HFFc6 (cell line): ENCODE data around the gene PIAS4. TPM values are rescaled to one million over a fixed set of nuclear protein-coding genes. Genes with fewer than 3 reads are reported as not detected.

Source experiments
- DNase-seq: peaks from one replicate; pipeline ENCODE4 v3.0.0-alpha.2; 2018
- H3K27ac Mint-ChIP-seq: 2 replicates; pipeline ENCODE4 v1.8.0; 2020; ENCODE audit warnings: mild to moderate bottlenecking, mixed read lengths
- H3K27me3 Mint-ChIP-seq: 2 replicates; pipeline ENCODE4 v1.8.0; 2021; ENCODE audit warnings: mild to moderate bottlenecking, moderate library complexity, mixed read lengths; ENCODE audit not compliant: insufficient read depth
- H3K36me3 Mint-ChIP-seq: 2 replicates; pipeline ENCODE4 v1.8.0; 2021; ENCODE audit warnings: low read depth, mixed read lengths
- H3K4me1 Mint-ChIP-seq: 2 replicates; pipeline ENCODE4 v1.8.0; 2020; ENCODE audit warnings: low read depth, mixed read lengths
- H3K4me3 Mint-ChIP-seq: 2 replicates; pipeline ENCODE4 v1.8.0; 2020; ENCODE audit warnings: mild to moderate bottlenecking, moderate library complexity, mixed read lengths
- H3K9me3 Mint-ChIP-seq: 2 replicates; pipeline ENCODE4 v1.8.0; 2020; ENCODE audit warnings: mild to moderate bottlenecking, mixed read lengths
- total RNA-seq, 6 experiments: library from RNA; stranded (reverse); fragmentation: NEBNext Ultra II Directional; extraction: Animal tissue kit (Norgen Biotek cat#: 25700); gene quantifications; 2 replicates in 1 of 6; 3 replicates in 5 of 6; pipeline ENCODE4 v1.2.3, GENCODE V29; 2021
- TF ChIP-seq, protein P1 (sequence below): fragments of 200-600 bp; sonication (generic); IDR thresholded peaks from 2 replicates; pipeline ENCODE4 v1.5.0; 2021; ENCODE audit warnings: antibody characterized with exemption, mild to moderate bottlenecking

Gene PIAS4
- total RNA-seq, 6 experiments from 2014 or later, result 20.0 to 26.0 (median 23.3) TPM

- H3K4me3 Mint-ChIP-seq, result peak overlapping the region; percentile 22; the same call in 1 of the 2 replicates
- H3K4me1 Mint-ChIP-seq, result peaks cover 20% of the 10 kb centered on the region
- peaks cover 64% of the 10 kb centered on the region for H3K27me3 Mint-ChIP-seq
- DNase-seq, result no peak
- peak overlapping the region; percentile 33 for H3K27ac Mint-ChIP-seq
- TF ChIP-seq, protein P1, sequence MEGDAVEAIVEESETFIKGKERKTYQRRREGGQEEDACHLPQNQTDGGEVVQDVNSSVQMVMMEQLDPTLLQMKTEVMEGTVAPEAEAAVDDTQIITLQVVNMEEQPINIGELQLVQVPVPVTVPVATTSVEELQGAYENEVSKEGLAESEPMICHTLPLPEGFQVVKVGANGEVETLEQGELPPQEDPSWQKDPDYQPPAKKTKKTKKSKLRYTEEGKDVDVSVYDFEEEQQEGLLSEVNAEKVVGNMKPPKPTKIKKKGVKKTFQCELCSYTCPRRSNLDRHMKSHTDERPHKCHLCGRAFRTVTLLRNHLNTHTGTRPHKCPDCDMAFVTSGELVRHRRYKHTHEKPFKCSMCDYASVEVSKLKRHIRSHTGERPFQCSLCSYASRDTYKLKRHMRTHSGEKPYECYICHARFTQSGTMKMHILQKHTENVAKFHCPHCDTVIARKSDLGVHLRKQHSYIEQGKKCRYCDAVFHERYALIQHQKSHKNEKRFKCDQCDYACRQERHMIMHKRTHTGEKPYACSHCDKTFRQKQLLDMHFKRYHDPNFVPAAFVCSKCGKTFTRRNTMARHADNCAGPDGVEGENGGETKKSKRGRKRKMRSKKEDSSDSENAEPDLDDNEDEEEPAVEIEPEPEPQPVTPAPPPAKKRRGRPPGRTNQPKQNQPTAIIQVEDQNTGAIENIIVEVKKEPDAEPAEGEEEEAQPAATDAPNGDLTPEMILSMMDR, result no peak
- no peaks in the 10 kb centered on the region; the same call in 1 of the 2 replicates for H3K9me3 Mint-ChIP-seq
- peaks cover 38% of the 10 kb centered on the region for H3K36me3 Mint-ChIP-seq
Observed at GRCh38 chr19:3976495-3977241, 30.9 kb upstream of the PIAS4 start.

DNA sequence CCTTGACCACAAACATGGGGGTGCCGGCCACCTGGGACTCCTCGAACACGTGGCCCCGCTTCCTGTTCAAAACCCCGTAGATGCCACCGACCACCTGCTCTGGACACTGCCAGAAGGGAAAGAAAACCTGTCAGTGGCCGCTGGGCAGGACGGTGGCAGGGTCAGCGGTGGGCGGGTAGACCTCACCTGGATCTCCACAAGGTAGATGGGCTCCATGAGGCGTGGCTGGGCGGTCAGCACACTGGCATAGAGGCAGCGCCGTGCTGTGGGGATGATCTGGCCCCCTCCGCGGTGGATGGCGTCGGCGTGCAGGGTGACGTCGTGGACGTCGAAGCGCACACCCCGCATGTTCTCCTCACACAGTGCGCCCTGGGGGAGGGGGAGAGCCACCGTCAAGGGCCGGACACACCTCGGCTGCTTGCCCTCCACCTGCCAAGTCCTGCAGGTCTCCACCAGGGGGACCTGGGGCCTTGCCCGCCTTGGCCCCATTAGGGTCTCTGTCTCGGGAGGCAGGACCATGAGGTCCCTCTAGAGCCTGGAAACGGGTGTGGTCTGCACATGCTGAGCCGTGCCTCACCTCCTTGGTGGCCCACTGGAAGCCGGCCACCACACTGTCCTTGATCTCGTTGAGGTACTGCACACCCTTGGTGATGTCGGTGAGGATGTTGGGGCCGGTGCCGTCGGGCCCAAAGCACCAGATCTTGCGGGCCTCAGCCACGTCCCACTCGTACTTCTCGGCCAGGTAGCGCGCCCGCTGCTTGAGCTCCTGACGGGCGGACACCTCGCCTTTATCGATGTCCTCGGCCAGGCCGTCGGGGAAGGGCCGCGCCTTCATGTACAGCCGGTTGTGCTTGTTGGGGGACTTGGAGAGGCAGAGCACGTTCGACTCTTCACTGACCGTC is 30.0 kb upstream of the PIAS4 start:
- Mint-ChIP-seq H3K9me3 (no peaks in the 10 kb centered on the region; the same call in 1 of the 2 replicates), H3K4me1 (peaks cover 21% of the 10 kb centered on the region), H3K27me3 (peaks cover 57% of the 10 kb centered on the region), H3K27ac (peak overlapping the region; percentile 63), H3K36me3 (peaks cover 41% of the 10 kb centered on the region), H3K4me3 (peak overlapping the region; percentile 57)
- no peak for DNase-seq
- TF ChIP-seq, protein P1, result peak; percentile 66

- Mint-ChIP-seq H3K36me3 (peaks cover 48% of the 10 kb centered on the region), H3K4me1 (peaks cover 28% of the 10 kb centered on the region), H3K27me3 (peaks cover 63% of the 10 kb centered on the region), H3K9me3 (no peaks in the 10 kb centered on the region; the same call in 1 of the 2 replicates), H3K4me3 (peak overlapping the region; percentile 57), H3K27ac (peak overlapping the region; percentile 63)
- TF ChIP-seq, protein P1, result no peak
- no peak for DNase-seq
Observed at GRCh38 chr19:3978145-3978544, 29.4 kb upstream of the PIAS4 start.

GRCh38 chr19:3979289-3979673 is 28.3 kb upstream of the PIAS4 start:
- H3K27ac Mint-ChIP-seq, result peak overlapping the region; percentile 69
- H3K27me3 Mint-ChIP-seq, result peaks cover 74% of the 10 kb centered on the region
- H3K4me1 Mint-ChIP-seq, result peaks cover 39% of the 10 kb centered on the region
- peaks cover 59% of the 10 kb centered on the region for H3K36me3 Mint-ChIP-seq
- no peak overlapping the region for H3K4me3 Mint-ChIP-seq
- DNase-seq, result no peak
- TF ChIP-seq, protein P1, result no peak
- peaks cover 6% of the 10 kb centered on the region for H3K9me3 Mint-ChIP-seq

GRCh38 chr19:3979674-3980352 is 27.7 kb upstream of the PIAS4 start:
- no peak for DNase-seq
- peaks cover 64% of the 10 kb centered on the region for H3K36me3 Mint-ChIP-seq

More at GRCh38 chr19:3979674-3980352, 27.7 kb upstream of the PIAS4 start:
- Mint-ChIP-seq H3K4me3 (no peak overlapping the region), H3K4me1 (peaks cover 40% of the 10 kb centered on the region), H3K9me3 (peaks cover 11% of the 10 kb centered on the region), H3K27ac (peak overlapping the region; percentile 69), H3K27me3 (peaks cover 80% of the 10 kb centered on the region)
- TF ChIP-seq, protein P1, result no peak
